HG02852 (cell line): ENCODE results near the gene INAVA.
"Not testable (repeated sequence)": the region's sequence is repeated elsewhere in the genome, so short reads cannot be mapped to it uniquely, and the experiment has no call there.

ENCODE experiments used
- ATAC-seq: cut with Tn5 transposase; IDR thresholded peaks from one replicate; pipeline ENCODE4 v1.9.1; 2021; ENCODE audit warnings: mild to moderate bottlenecking, moderate library complexity; ENCODE audit not compliant: unreplicated experiment

The INAVA gene

GRCh38 chr1:200960236-200960947 is 65.7 kb downstream of the INAVA start:
- ATAC-seq: no peak

- ATAC-seq: no peak
Measured at GRCh38 chr1:200960948-200961340, 66.2 kb downstream of the INAVA start.

GRCh38 chr1:200962151-200962550 is 67.5 kb downstream of the INAVA start:
- ATAC-seq: not testable (repeated sequence)

- ATAC-seq: no peak
Measured at GRCh38 chr1:200962631-200963030, 67.9 kb downstream of the INAVA start.

GRCh38 chr1:200963076-200963475 is 68.4 kb downstream of the INAVA start:
- ATAC-seq: no peak

- not testable (repeated sequence) for ATAC-seq
Measured at GRCh38 chr1:200963888-200964287, 69.2 kb downstream of the INAVA start.
